Activated CD8-positive, alpha-beta T cell treated with anti-CD3 and anti-CD28 coated beads, Interleukin-2, amount 10 ng/mL, durations not matched to agents 7 days and 5 days (primary cell): ENCODE results near the gene GABPB2. TPM values are rescaled to one million over a fixed set of nuclear protein-coding genes. Genes with fewer than 3 reads are reported as not detected.

ENCODE experiments used
- ATAC-seq: fragments of 150-1000 bp; cut with Tn5 transposase; one replicate; pipeline ENCODE4 v1.10.0; 2021; ENCODE audit warnings: moderate library complexity
- CTCF ChIA-PET: fragments of 350-600 bp; sonication (Branson Sonifier 250); formaldehyde crosslinking; loops from one replicate; lab custom pipeline; 2021; ENCODE audit warnings: antibody characterized with exemption; lab: Charles Lee
- POLR2A ChIA-PET: fragments of 350-600 bp; sonication (Branson Sonifier 250); formaldehyde crosslinking; loops from one replicate; lab custom pipeline; 2021; ENCODE audit warnings: antibody characterized with exemption; lab: Charles Lee
- DNase-seq: peaks from one replicate; pipeline ENCODE4 v3.0.0-alpha.2; 2020
- H3K27ac Mint-ChIP-seq: one replicate; pipeline ENCODE4 v1.8.0; 2021; ENCODE audit warnings: mild to moderate bottlenecking, mixed read lengths
- H3K27me3 Mint-ChIP-seq: one replicate; pipeline ENCODE4 v1.8.0; 2021; ENCODE audit warnings: low read depth, mixed read lengths
- H3K36me3 Mint-ChIP-seq: one replicate; pipeline ENCODE4 v1.8.0; 2021; ENCODE audit warnings: low read depth, mixed read lengths
- H3K4me1 Mint-ChIP-seq: one replicate; pipeline ENCODE4 v1.8.0; 2021; ENCODE audit warnings: low read depth, mixed read lengths
- H3K4me3 Mint-ChIP-seq: one replicate; pipeline ENCODE4 v1.8.0; 2021; ENCODE audit warnings: mild to moderate bottlenecking, mixed read lengths
- H3K9me3 Mint-ChIP-seq: one replicate; pipeline ENCODE4 v1.8.0; 2022; ENCODE audit warnings: mixed read lengths; ENCODE audit not compliant: insufficient read depth
- total RNA-seq, 2 experiments: library from RNA; stranded (reverse); gene quantifications; one replicate each; pipeline ENCODE4 v1.2.3, GENCODE V29; 2021

The GABPB2 gene
- 10 to 100 TPM; 32.7 to 34.4 TPM for total RNA-seq

- H3K27me3 Mint-ChIP-seq = no peaks in the 10 kb centered on the region
- H3K4me3 Mint-ChIP-seq = peak within 1 kb of the TSS; percentile 98
- ChIA-PET CTCF (interaction anchor here (0.6 to 4.0 kb wide), 9 partner anchors 9 to 87 kb away, joined by 3 to 20 read pairs (median 9); partner anchors contain the start of genes CDC42SE1, MINDY1, MLLT11 and TNFAIP8L2), POLR2A (interaction anchor here (0.6 to 3.6 kb wide), 7 partner anchors 11 to 92 kb away, joined by 3 to 51 read pairs (median 4); partner anchors contain the start of genes CDC42SE1, MLLT11 and TNFAIP8L2)
- H3K4me1 Mint-ChIP-seq = peaks cover 15% of the 10 kb centered on the region
- H3K9me3 Mint-ChIP-seq = no peaks in the 10 kb centered on the region
- H3K36me3 Mint-ChIP-seq = peaks cover 32% of the 10 kb centered on the region
- peak within 1 kb of the TSS; percentile 100 for H3K27ac Mint-ChIP-seq
- DNase-seq (peak; percentile 88), ATAC-seq (peak; percentile 87)
These were observed at the start of gene GABPB2 for GRCh38 chr1:151070474-151071276. TSS of gene GABPB2 (plus strand) at chr1:151070761. CDS start at chr1:151088190, 17,429 bp downstream.

- Mint-ChIP-seq H3K4me1 (peaks cover 7% of the 10 kb centered on the region), H3K27ac (peak overlapping the region; percentile 74), H3K9me3 (no peaks in the 10 kb centered on the region), H3K36me3 (peaks cover 24% of the 10 kb centered on the region), H3K27me3 (no peaks in the 10 kb centered on the region), H3K4me3 (peak overlapping the region; percentile 45)
- POLR2A ChIA-PET = interaction anchor here (0.6 to 0.9 kb wide), 3 partner anchors 33 to 132 kb away, joined by 3 read pairs; partner anchors contain the start of genes CDC42SE1 and TNFAIP8L2
- DNase-seq (peak; percentile 92), ATAC-seq (peak; percentile 100)
- CTCF ChIA-PET = interaction anchor here (0.6 to 4.0 kb wide), 37 partner anchors 10 to 227 kb away, joined by 3 to 60 read pairs (median 5); partner anchors contain the start of genes BNIPL, C1orf56, CDC42SE1 and GABPB2
These were observed 45.9 kb upstream of the GABPB2 start for GRCh38 chr1:151024540-151025146.

DNA sequence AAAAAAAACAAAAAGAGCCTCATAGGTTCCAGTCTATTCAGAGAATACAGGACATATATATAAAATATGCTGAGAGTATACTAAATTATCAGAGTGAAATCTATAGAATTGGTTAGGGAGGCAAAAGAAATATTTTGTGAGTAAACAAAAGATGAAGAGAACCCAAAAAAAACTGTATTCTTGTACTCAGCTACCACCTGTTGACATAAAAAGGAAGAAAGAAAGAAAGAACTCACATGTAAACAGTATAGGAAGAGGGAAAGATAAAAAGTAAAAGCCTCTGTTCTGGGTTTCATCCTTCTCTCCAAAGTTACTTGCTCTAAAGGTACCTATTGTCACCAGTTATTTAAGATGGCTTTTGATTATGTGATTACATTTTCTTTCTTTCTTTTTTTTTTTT is 44.1 kb upstream of the GABPB2 start:
- H3K4me3 Mint-ChIP-seq = no peak overlapping the region
- peaks cover 28% of the 10 kb centered on the region for H3K36me3 Mint-ChIP-seq
- H3K9me3 Mint-ChIP-seq = no peaks in the 10 kb centered on the region
- POLR2A ChIA-PET = no interaction called here
- H3K4me1 Mint-ChIP-seq = peaks cover 7% of the 10 kb centered on the region
- DNase-seq (no peak), ATAC-seq (no peak)
- CTCF ChIA-PET = interaction anchor here (3.4 to 4.0 kb wide), 3 partner anchors 21 to 130 kb away, joined by 31 to 60 read pairs (median 52); partner anchors contain the start of genes C1orf56 and TNFAIP8L2
- H3K27me3 Mint-ChIP-seq = no peaks in the 10 kb centered on the region
- no peak overlapping the region for H3K27ac Mint-ChIP-seq

- peaks cover 24% of the 10 kb centered on the region for H3K36me3 Mint-ChIP-seq
- POLR2A ChIA-PET = no interaction called here
These were observed 38.4 kb upstream of the GABPB2 start for GRCh38 chr1:151032164-151032563.

DNA sequence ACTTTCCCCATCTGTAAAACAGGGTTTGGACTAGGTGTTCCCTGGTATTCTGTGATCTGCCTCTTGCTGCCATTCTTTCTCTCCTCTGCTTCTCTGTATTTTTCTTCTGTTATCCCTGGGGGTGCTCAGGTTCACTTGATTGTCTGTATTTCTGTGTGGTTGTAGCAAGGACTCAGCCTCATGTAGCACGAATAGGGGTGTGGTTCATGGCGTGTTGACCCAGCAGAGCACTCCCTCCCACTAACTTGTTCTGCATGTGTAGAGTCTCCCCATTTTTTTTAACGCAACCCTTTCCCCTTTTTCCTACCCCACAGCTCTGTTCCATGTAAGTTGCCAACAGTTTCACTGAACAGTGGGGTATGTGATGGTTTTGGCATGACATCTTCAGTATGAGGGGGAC is 35.4 kb upstream of the GABPB2 start:
- CTCF ChIA-PET = interaction anchor here (1.0 to 2.9 kb wide), 3 partner anchors 10 to 23 kb away, joined by 3 to 13 read pairs (median 4); no protein-coding TSS in a partner anchor
- no peak overlapping the region for H3K27ac Mint-ChIP-seq
- DNase-seq (no peak), ATAC-seq (no peak)
- POLR2A ChIA-PET = no interaction called here
- H3K9me3 Mint-ChIP-seq = no peaks in the 10 kb centered on the region
- H3K4me1 Mint-ChIP-seq = no peaks in the 10 kb centered on the region
- H3K27me3 Mint-ChIP-seq = no peaks in the 10 kb centered on the region
- H3K36me3 Mint-ChIP-seq = peaks cover 8% of the 10 kb centered on the region
- H3K4me3 Mint-ChIP-seq = no peak overlapping the region

More at GRCh38 chr1:151032164-151032563, 38.4 kb upstream of the GABPB2 start:
- no peak overlapping the region for H3K4me3 Mint-ChIP-seq
- no peaks in the 10 kb centered on the region for H3K4me1 Mint-ChIP-seq
- ATAC-seq (no peak), DNase-seq (no peak)
- CTCF ChIA-PET = interaction anchor here (1.6 kb wide), 1 partner anchor 16 kb away, joined by 5 read pairs; the partner anchor contains the start of gene C1orf56
- no peaks in the 10 kb centered on the region for H3K9me3 Mint-ChIP-seq
- no peak overlapping the region for H3K27ac Mint-ChIP-seq
- no peaks in the 10 kb centered on the region for H3K27me3 Mint-ChIP-seq

GRCh38 chr1:151036356-151036755 is 34.2 kb upstream of the GABPB2 start, which contains the start of gene BNIPL:
TSS of gene BNIPL (plus strand) at chr1:151036586. CDS start at chr1:151036726, 140 bp downstream.
- ATAC-seq (no peak), DNase-seq (no peak)
- no peaks in the 10 kb centered on the region for H3K4me1 Mint-ChIP-seq
- POLR2A ChIA-PET = interaction anchor here (0.8 kb wide), 1 partner anchor 120 kb away, joined by 3 read pairs; the partner anchor contains the start of gene TNFAIP8L2
- H3K27ac Mint-ChIP-seq = no peak within 1 kb of the TSS
- CTCF ChIA-PET = interaction anchor here (1.6 kb wide), 1 partner anchor 12 kb away, joined by 8 read pairs; no protein-coding TSS in a partner anchor
- H3K27me3 Mint-ChIP-seq = no peaks in the 10 kb centered on the region
- H3K36me3 Mint-ChIP-seq = peaks cover 6% of the 10 kb centered on the region
- no peaks in the 10 kb centered on the region for H3K9me3 Mint-ChIP-seq
- H3K4me3 Mint-ChIP-seq = no peak within 1 kb of the TSS

- Mint-ChIP-seq H3K27me3 (no peaks in the 10 kb centered on the region), H3K9me3 (no peaks in the 10 kb centered on the region), H3K4me3 (no peak overlapping the region), H3K36me3 (peaks cover 6% of the 10 kb centered on the region), H3K27ac (no peak overlapping the region), H3K4me1 (no peaks in the 10 kb centered on the region)
- no peak for DNase-seq
- ChIA-PET CTCF (interaction anchor here (1.6 kb wide), 2 partner anchors 12 to 120 kb away, joined by 6 to 8 read pairs; partner anchors contain the start of gene TNFAIP8L2), POLR2A (interaction anchor here (0.8 kb wide), 1 partner anchor 119 kb away, joined by 3 read pairs; the partner anchor contains the start of gene TNFAIP8L2)
- ATAC-seq = no peak
These were observed 33.5 kb upstream of the GABPB2 start for GRCh38 chr1:151037032-151037431.

DNA sequence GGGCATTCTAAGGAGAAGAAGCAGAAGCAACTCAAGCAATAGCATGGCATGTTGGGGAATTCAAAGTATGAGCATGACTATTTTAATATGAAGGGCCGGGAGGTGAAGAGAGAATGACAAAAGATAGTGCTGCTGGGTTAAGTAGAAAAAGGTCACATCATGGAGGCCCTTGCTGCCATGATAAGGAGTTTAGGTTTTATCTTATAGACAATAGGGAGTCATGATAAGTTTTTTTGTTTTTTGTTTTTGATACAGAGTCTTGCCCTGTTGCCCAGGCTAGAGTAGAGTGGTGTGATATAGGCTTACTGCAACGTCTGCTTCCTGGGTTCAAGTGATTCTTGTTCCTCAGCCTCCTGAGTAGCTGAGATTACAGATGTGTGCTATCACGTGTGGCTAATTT is 31.0 kb upstream of the GABPB2 start:
- H3K27me3 Mint-ChIP-seq = no peaks in the 10 kb centered on the region
- H3K4me3 Mint-ChIP-seq = no peak overlapping the region
- POLR2A ChIA-PET = no interaction called here
- H3K36me3 Mint-ChIP-seq = no peaks in the 10 kb centered on the region
- CTCF ChIA-PET = interaction anchor here (3.0 kb wide), 1 partner anchor 15 kb away, joined by 11 read pairs; no protein-coding TSS in a partner anchor
- ATAC-seq (no peak), DNase-seq (no peak)
- H3K27ac Mint-ChIP-seq = no peak overlapping the region
- no peaks in the 10 kb centered on the region for H3K9me3 Mint-ChIP-seq
- peaks cover 11% of the 10 kb centered on the region for H3K4me1 Mint-ChIP-seq

- H3K4me3 Mint-ChIP-seq = no peak overlapping the region
- no peaks in the 10 kb centered on the region for H3K9me3 Mint-ChIP-seq
- ATAC-seq (peak; percentile 34), DNase-seq (peak; percentile 55)
- peaks cover 27% of the 10 kb centered on the region for H3K4me1 Mint-ChIP-seq
- ChIA-PET POLR2A (no interaction called here), CTCF (interaction anchor here (0.9 to 7.8 kb wide), 9 partner anchors 9 to 113 kb away, joined by 3 to 60 read pairs (median 6); partner anchors contain the start of genes CDC42SE1, MLLT11 and TNFAIP8L2)
- no peak overlapping the region for H3K27ac Mint-ChIP-seq
- H3K27me3 Mint-ChIP-seq = no peaks in the 10 kb centered on the region
- no peaks in the 10 kb centered on the region for H3K36me3 Mint-ChIP-seq
These were observed 27.4 kb upstream of the GABPB2 start for GRCh38 chr1:151043163-151043562.

DNA sequence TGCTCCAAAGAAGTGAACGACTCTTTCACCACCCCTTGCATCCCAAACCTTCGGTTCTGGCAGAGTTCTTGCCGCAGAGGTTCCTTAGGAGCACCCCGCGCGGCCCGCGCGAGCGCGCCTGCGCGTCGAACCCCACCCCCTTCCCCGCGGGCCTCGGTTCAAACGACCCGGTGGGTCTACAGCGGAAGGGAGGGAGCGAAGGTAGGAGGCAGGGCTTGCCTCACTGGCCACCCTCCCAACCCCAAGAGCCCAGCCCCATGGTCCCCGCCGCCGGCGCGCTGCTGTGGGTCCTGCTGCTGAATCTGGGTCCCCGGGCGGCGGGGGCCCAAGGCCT is 23.0 kb upstream of the GABPB2 start, which contains the start of gene C1orf56:
Gene C1orf56, plus strand, starts transcription at position 161 of the 334 bp plus-strand sequence. Its CDS starts 97 bp downstream, at position 258.
- Mint-ChIP-seq H3K4me1 (peaks cover 53% of the 10 kb centered on the region), H3K4me3 (peak within 1 kb of the TSS; percentile 89)
- POLR2A ChIA-PET = interaction anchor here (1.0 to 4.0 kb wide), 7 partner anchors 11 to 299 kb away, joined by 3 to 32 read pairs (median 4); partner anchors contain the start of genes CDC42SE1, MINDY1, MLLT11 and RFX5

More for the DNA sequence above, 23.0 kb upstream of the GABPB2 start, which contains the start of gene C1orf56:
- CTCF ChIA-PET = interaction anchor here (0.7 to 7.8 kb wide), 14 partner anchors 9 to 204 kb away, joined by 3 to 77 read pairs (median 5); partner anchors contain the start of genes ANXA9, CDC42SE1, MINDY1 and MLLT11
- DNase-seq (peak; percentile 68), ATAC-seq (peak; percentile 64)
- H3K27ac Mint-ChIP-seq = peak within 1 kb of the TSS; percentile 90
- no peaks in the 10 kb centered on the region for H3K9me3 Mint-ChIP-seq
- H3K36me3 Mint-ChIP-seq = peaks cover 28% of the 10 kb centered on the region
- H3K27me3 Mint-ChIP-seq = no peaks in the 10 kb centered on the region
